GM19324 (cell line): ENCODE measurements around the gene SLC22A1.
"Not testable (repeated sequence)": the region's sequence is repeated elsewhere in the genome, so short reads cannot be mapped to it uniquely, and the experiment has no call there.

ENCODE experiments used
- ATAC-seq: cut with Tn5 transposase; IDR thresholded peaks from one replicate; pipeline ENCODE4 v1.9.1; 2021; ENCODE audit warnings: mild to moderate bottlenecking, moderate library complexity; ENCODE audit not compliant: unreplicated experiment, low FRiP score

Gene SLC22A1

GRCh38 chr6:160134779-160135547 lies 13.3 kb downstream of the SLC22A1 start:
- no peak for ATAC-seq

DNA sequence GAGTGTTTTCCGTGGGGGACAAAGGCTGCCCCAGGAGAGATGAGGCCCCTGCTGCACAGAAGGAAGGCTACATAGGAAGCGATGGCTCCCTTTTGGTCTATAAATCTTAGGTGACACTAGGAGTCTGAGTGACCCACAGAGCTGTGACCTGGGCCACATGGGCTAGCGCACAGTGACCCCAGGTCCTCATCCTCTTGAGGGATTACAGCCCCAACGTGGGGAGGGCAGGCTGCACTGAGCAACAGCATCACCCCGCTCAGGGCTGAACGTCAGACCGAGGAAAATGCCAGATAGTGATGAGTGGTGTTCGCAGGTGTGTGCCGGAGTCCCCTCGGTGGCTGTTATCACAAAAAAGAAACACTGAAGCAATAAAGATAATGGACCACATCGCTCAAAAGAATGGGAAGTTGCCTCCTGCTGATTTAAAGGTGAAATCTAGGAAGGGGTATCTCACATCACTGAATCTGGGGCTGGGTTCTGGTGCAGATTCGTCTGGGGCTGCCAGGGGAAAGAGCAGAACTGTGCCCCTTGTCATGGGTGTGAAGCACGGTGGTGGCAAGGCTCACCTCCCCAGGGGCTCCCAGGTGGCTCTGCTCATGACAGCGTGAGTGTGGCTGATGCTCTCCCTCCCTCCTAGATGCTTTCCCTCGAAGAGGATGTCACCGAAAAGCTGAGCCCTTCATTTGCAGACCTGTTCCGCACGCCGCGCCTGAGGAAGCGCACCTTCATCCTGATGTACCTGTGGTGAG lies 14.5 kb downstream of the SLC22A1 start:
- no peak for ATAC-seq

- ATAC-seq = no peak
These were observed 15.7 kb downstream of the SLC22A1 start for GRCh38 chr6:160137130-160137988.

DNA sequence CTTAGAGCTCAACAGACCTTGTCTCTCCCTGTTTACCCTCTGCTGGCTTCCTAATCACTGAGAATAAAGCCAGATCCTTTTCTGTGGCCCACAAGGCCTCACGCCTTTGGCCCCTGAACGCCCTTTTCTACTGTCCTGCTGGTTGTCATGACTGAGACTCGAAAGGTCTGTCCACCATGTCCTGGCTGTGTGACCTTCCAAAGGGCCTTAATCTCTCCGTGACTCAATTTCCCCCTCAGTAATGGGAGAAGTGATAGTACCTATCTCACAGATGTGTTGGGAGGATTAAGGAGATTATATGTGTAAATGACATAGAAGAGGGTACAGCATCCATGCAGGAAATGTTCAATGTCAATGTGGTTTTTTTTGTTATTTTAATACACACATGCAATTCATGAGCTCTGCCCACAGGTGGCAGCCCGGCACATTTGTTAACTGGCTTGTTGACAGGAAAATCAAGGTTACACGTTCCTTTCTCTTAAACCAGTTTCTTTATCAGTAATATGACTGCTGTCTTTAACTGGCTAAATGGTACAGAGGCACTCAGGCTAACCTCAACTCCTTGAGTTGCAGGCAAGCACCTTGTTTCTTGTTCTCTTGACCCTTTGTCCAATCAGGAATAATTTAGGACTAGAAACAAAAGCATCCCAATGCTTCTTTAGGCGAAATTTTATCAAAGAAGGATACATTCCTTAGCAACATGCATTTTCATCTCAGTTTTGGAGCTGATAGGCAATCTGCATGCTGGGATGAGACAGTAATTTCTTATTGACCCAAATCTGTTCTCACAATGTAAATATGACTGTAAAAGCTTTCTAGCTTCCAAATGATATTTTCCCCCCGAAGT lies 16.6 kb downstream of the SLC22A1 start:
- no peak for ATAC-seq

DNA sequence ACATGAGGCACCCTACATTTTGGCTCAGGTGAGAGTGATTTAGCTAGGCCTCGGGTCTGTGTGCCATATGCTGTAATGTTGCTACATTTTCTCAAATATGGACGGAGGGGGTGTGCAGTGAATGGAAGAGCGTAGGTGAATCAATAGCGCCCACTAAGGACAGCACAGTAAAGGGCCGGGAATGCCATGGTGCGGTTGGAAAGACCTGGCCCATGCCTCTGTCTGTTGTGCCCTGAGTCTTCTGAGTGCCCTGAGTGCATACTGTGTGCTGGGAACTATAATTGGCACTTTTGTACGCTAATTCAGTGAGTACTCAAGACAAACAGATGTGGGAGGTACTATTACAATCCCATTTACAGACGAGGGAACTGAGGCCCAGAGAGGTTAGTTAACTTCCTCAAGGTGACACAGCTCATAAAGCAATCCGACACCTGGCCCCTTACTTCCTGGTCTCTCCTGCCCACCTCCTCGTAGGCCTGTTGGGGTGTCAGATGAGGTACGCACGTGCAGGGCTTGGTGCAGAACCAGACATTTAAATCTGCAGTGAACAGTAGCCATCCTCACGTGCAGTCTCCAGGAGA lies 17.3 kb downstream of the SLC22A1 start:
- no peak for ATAC-seq

DNA sequence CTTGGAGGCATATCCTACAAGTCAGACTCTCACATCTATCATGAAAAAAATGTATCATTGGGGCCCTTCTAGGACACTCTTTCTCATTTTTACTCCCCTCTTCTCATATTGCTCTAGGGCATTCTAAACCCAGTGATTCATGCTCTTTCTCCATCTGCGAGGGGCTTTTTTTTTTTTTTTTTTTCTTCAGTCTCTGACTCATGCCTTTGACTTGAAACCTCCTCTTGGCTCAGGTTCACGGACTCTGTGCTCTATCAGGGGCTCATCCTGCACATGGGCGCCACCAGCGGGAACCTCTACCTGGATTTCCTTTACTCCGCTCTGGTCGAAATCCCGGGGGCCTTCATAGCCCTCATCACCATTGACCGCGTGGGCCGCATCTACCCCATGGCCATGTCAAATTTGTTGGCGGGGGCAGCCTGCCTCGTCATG lies 17.8 kb downstream of the SLC22A1 start:
- ATAC-seq = no peak

GRCh38 chr6:160140493-160140892 lies 18.9 kb downstream of the SLC22A1 start:
- not testable (repeated sequence) for ATAC-seq

- no peak for ATAC-seq
These were observed 19.5 kb downstream of the SLC22A1 start for GRCh38 chr6:160141001-160141726.

DNA sequence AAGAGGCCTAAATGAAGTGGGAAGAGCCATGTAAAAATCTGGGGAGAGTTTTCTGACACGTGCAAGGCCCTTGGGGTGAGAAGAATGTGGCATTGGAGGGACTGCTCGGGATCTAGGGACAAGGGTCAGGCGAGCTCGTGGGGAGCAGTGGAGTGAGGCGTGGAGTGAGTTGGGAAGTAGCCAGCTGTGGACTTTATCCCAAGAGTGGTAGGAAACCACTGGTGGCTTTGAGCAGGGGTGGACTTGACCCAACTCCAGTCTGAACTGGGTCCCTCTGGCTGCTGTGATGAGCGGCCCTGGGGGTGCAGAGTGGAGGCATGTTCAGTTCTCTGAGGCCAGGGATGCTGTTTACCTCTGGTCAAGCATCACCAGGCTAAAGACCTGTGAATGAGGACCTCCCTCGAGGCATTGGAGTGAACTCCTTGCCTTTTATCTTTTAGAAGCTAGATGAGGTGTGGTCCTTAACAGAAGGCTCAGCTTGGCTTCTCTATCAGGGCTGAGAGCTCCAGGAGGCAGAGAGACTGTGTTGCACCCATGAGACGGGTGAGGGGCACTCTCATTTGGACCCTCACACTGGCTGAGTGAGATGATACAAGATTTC lies 20.6 kb downstream of the SLC22A1 start:
- ATAC-seq = no peak

GRCh38 chr6:160146454-160147145 lies 25.0 kb downstream of the SLC22A1 start:
- ATAC-seq = no peak

- ATAC-seq = no peak
These were observed 25.5 kb downstream of the SLC22A1 start for GRCh38 chr6:160147146-160147536.

DNA sequence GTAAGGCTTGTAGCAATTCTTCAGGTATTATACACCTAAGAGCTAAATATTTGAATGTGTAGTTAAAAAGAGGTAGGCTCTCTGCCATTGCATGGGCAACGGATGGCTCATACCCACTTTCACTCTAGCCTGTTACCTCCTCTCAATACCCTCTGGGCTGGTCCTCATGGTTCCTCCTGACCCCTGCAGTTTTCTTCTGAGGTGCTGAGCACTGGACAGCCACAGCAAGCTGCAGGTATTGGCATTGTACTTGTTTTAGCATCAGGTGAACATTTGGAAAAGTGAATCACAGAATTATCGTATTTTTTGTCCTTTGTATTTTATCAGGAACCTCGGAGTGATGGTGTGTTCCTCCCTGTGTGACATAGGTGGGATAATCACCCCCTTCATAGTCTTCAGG lies 32.9 kb downstream of the SLC22A1 start:
- ATAC-seq = no peak

DNA sequence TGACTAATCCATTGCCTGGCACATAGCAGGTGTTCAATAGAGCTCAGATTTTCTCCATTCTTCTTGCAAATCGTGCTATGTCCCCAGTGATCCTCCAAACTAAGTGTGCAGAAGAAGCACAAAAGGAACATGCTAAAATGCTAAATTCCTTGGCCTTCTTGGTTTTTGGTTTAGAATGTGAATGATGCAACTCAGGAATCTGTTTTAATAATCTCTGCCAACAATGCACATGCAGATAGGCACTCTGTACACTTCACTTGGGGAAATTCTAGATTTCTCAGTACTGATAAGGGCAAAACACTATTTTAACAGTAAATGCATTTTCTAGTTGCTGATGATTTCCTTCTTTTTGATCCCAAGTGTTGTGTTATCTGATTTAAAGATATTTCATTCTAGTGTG lies 35.2 kb downstream of the SLC22A1 start:
- ATAC-seq = no peak

- ATAC-seq = no peak
These were observed 38.8 kb downstream of the SLC22A1 start for GRCh38 chr6:160160450-160160849.

DNA sequence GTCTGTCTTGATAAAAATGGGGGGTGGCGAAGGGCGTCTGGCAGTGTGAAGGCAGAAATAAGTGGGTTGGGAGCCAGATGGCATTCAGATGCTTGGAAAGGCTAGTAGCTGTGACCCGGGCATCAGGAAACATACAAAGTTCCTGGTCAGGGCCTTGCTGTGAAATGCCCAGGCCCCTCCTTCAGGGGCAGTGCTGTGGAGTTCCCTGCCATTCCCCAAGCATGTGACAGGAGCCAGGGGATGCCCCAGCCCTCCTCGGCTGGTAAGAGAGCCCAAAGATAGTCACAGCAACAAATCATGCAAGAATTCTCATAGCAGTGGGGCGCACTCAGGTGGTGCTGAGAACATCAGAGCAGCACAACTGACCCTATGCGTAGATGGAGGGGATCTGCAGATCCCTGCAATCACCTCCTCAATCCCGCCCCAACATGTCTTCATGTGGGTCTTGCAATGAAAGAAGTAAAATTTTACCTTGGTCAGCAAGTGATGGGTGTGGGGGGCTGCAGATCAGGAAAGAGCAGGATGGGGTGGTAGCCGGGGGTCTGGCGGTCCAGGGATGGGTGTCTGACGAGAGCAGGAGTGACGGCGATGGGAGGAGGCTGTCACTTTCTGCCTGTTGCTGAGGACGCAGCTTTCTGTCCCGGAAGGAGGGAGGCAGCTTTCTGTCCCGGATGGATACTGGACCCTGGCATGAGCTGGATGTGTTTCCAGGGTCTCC lies 39.5 kb downstream of the SLC22A1 start:
- ATAC-seq = no peak

GRCh38 chr6:160161647-160161986 lies 40.0 kb downstream of the SLC22A1 start:
- ATAC-seq = no peak

DNA sequence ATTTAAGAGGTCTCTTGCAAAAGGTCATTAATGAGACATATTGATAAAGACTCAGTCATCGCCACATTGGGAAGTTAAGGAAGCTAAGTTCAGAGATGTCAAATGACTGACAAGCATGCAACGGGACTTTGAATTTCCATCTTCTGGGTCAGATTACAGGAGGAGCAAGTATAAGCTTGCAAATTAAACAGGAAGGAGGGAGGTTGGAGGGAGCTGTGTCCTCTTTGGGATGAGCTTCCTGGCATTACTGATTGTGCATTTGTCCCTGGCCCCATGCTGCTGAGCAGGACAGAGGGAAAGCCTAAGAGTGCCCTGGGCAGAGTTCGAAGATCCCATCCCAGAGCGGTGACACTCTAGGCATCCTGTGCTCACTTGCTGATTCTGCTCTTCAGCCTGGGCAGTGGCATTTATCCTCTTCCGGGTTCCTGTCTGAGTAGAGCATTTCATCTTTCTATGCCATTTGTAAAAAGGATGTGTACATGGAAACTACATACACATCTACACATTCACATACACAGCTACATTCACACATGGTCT lies 40.5 kb downstream of the SLC22A1 start:
- no peak for ATAC-seq
